ENCODE results near the gene SSR3.
A peak's percentile ranks its signal among the peaks of the same experiment; 100 is the strongest.

SSR3 gene

GRCh38 chr3:156522673-156523072 is 32.2 kb downstream of the SSR3 start:
- peaks cover 7% of the 10 kb centered on the region for H3K36me3 Mint-ChIP-seq (ENCODE audit: insufficient read depth)
- H3K27ac Mint-ChIP-seq (ENCODE audit: low read depth): no peak overlapping the region
- peaks cover 14% of the 10 kb centered on the region for H3K27me3 Mint-ChIP-seq
- no peak for DNase-seq (ENCODE audit: low spot score in 2 of 2)
- ATAC-seq (replicated peaks; ENCODE audit: extremely low read depth, poor library complexity, severe bottlenecking): no peak
- no peaks in the 10 kb centered on the region for H3K9me3 Mint-ChIP-seq
- peaks cover 10% of the 10 kb centered on the region for H3K4me1 Mint-ChIP-seq
- H3K4me3 Mint-ChIP-seq: no peak overlapping the region

GRCh38 chr3:156519758-156520162 is 35.2 kb downstream of the SSR3 start:
- Mint-ChIP-seq H3K4me3 (no peak overlapping the region), H3K27me3 (peaks cover 14% of the 10 kb centered on the region), H3K36me3 (ENCODE audit: insufficient read depth) (peaks cover 7% of the 10 kb centered on the region), H3K27ac (ENCODE audit: low read depth) (no peak overlapping the region), H3K9me3 (no peaks in the 10 kb centered on the region), H3K4me1 (peaks cover 8% of the 10 kb centered on the region)
- no peak for DNase-seq (ENCODE audit: low spot score in 2 of 2)
- no peak for ATAC-seq (replicated peaks; ENCODE audit: extremely low read depth, poor library complexity, severe bottlenecking)

- Mint-ChIP-seq H3K27ac (ENCODE audit: low read depth) (no peak overlapping the region), H3K4me1 (no peaks in the 10 kb centered on the region), H3K27me3 (peaks cover 14% of the 10 kb centered on the region), H3K4me3 (no peak overlapping the region), H3K9me3 (no peaks in the 10 kb centered on the region), H3K36me3 (ENCODE audit: insufficient read depth) (no peaks in the 10 kb centered on the region)
- ATAC-seq (replicated peaks; ENCODE audit: extremely low read depth, poor library complexity, severe bottlenecking): no peak
- no peak for DNase-seq (ENCODE audit: low spot score in 2 of 2)
Measured at GRCh38 chr3:156518726-156519125, 36.2 kb downstream of the SSR3 start.

GRCh38 chr3:156516961-156517360 is 38.0 kb downstream of the SSR3 start:
- no peaks in the 10 kb centered on the region for H3K36me3 Mint-ChIP-seq (ENCODE audit: insufficient read depth)

GRCh38 chr3:156516284-156516683 is 38.6 kb downstream of the SSR3 start:
- Mint-ChIP-seq H3K36me3 (ENCODE audit: insufficient read depth) (no peaks in the 10 kb centered on the region), H3K27me3 (peaks cover 6% of the 10 kb centered on the region), H3K4me1 (no peaks in the 10 kb centered on the region), H3K9me3 (no peaks in the 10 kb centered on the region), H3K4me3 (no peak overlapping the region), H3K27ac (ENCODE audit: low read depth) (no peak overlapping the region)
- DNase-seq (ENCODE audit: low spot score in 2 of 2) (no peak), ATAC-seq (replicated peaks; ENCODE audit: extremely low read depth, poor library complexity, severe bottlenecking) (no peak)

More at GRCh38 chr3:156516961-156517360, 38.0 kb downstream of the SSR3 start:
- Mint-ChIP-seq H3K27me3 (peaks cover 6% of the 10 kb centered on the region), H3K27ac (ENCODE audit: low read depth) (no peak overlapping the region), H3K4me3 (no peak overlapping the region), H3K9me3 (no peaks in the 10 kb centered on the region), H3K4me1 (no peaks in the 10 kb centered on the region)
- DNase-seq (ENCODE audit: low spot score in 2 of 2): no peak
- ATAC-seq (replicated peaks; ENCODE audit: extremely low read depth, poor library complexity, severe bottlenecking): no peak

- H3K4me3 Mint-ChIP-seq: no peak overlapping the region
- H3K36me3 Mint-ChIP-seq (ENCODE audit: insufficient read depth): no peaks in the 10 kb centered on the region
- no peak for ATAC-seq (replicated peaks; ENCODE audit: extremely low read depth, poor library complexity, severe bottlenecking)
- H3K27ac Mint-ChIP-seq (ENCODE audit: low read depth): no peak overlapping the region
- no peak for DNase-seq (ENCODE audit: low spot score in 2 of 2)
- no peaks in the 10 kb centered on the region for H3K4me1 Mint-ChIP-seq
- H3K9me3 Mint-ChIP-seq: no peaks in the 10 kb centered on the region
- peaks cover 5% of the 10 kb centered on the region for H3K27me3 Mint-ChIP-seq
Measured at GRCh38 chr3:156513619-156514018, 41.3 kb downstream of the SSR3 start.

- Mint-ChIP-seq H3K9me3 (no peaks in the 10 kb centered on the region), H3K27ac (ENCODE audit: low read depth) (no peak overlapping the region), H3K4me1 (no peaks in the 10 kb centered on the region), H3K4me3 (no peak overlapping the region), H3K27me3 (no peaks in the 10 kb centered on the region), H3K36me3 (ENCODE audit: insufficient read depth) (no peaks in the 10 kb centered on the region)
- ATAC-seq (replicated peaks; ENCODE audit: extremely low read depth, poor library complexity, severe bottlenecking): no peak
- DNase-seq (ENCODE audit: low spot score in 2 of 2): no peak
Measured at GRCh38 chr3:156511987-156512677, 42.8 kb downstream of the SSR3 start.

GRCh38 chr3:156509189-156510174 is 45.4 kb downstream of the SSR3 start:
- no peaks in the 10 kb centered on the region for H3K9me3 Mint-ChIP-seq
- H3K4me1 Mint-ChIP-seq: no peaks in the 10 kb centered on the region
- no peak overlapping the region for H3K4me3 Mint-ChIP-seq
- no peaks in the 10 kb centered on the region for H3K36me3 Mint-ChIP-seq (ENCODE audit: insufficient read depth)
- DNase-seq (ENCODE audit: low spot score in 2 of 2) (no peak), ATAC-seq (replicated peaks; ENCODE audit: extremely low read depth, poor library complexity, severe bottlenecking) (peak; percentile 68)
- H3K27ac Mint-ChIP-seq (ENCODE audit: low read depth): no peak overlapping the region
- peaks cover 13% of the 10 kb centered on the region for H3K27me3 Mint-ChIP-seq

- ATAC-seq (replicated peaks; ENCODE audit: extremely low read depth, poor library complexity, severe bottlenecking) (no peak), DNase-seq (ENCODE audit: low spot score in 2 of 2) (no peak)
- Mint-ChIP-seq H3K9me3 (no peaks in the 10 kb centered on the region), H3K36me3 (ENCODE audit: insufficient read depth) (no peaks in the 10 kb centered on the region), H3K27ac (ENCODE audit: low read depth) (no peak overlapping the region), H3K4me1 (no peaks in the 10 kb centered on the region), H3K27me3 (peaks cover 13% of the 10 kb centered on the region), H3K4me3 (no peak overlapping the region)
Measured at GRCh38 chr3:156507285-156507684, 47.6 kb downstream of the SSR3 start.

GRCh38 chr3:156498307-156498706 is 56.6 kb downstream of the SSR3 start:
- Mint-ChIP-seq H3K4me1 (no peaks in the 10 kb centered on the region), H3K27me3 (peaks cover 21% of the 10 kb centered on the region)

GRCh38 chr3:156497326-156497725 is 57.6 kb downstream of the SSR3 start:
- Mint-ChIP-seq H3K27me3 (peaks cover 25% of the 10 kb centered on the region), H3K36me3 (ENCODE audit: insufficient read depth) (peaks cover 2% of the 10 kb centered on the region), H3K9me3 (peaks cover 4% of the 10 kb centered on the region), H3K4me3 (no peak overlapping the region), H3K27ac (ENCODE audit: low read depth) (no peak overlapping the region), H3K4me1 (no peaks in the 10 kb centered on the region)
- DNase-seq (ENCODE audit: low spot score in 2 of 2) (no peak), ATAC-seq (replicated peaks; ENCODE audit: extremely low read depth, poor library complexity, severe bottlenecking) (no peak)

More at GRCh38 chr3:156498307-156498706, 56.6 kb downstream of the SSR3 start:
- Mint-ChIP-seq H3K4me3 (no peak overlapping the region), H3K27ac (ENCODE audit: low read depth) (no peak overlapping the region), H3K36me3 (ENCODE audit: insufficient read depth) (peaks cover 2% of the 10 kb centered on the region), H3K9me3 (peaks cover 4% of the 10 kb centered on the region)
- no peak for DNase-seq (ENCODE audit: low spot score in 2 of 2)
- ATAC-seq (replicated peaks; ENCODE audit: extremely low read depth, poor library complexity, severe bottlenecking): no peak

GRCh38 chr3:156495816-156496215 is 59.1 kb downstream of the SSR3 start:
- Mint-ChIP-seq H3K27ac (ENCODE audit: low read depth) (no peak overlapping the region), H3K27me3 (peaks cover 29% of the 10 kb centered on the region), H3K4me1 (no peaks in the 10 kb centered on the region), H3K4me3 (no peak overlapping the region), H3K9me3 (peaks cover 4% of the 10 kb centered on the region), H3K36me3 (ENCODE audit: insufficient read depth) (no peaks in the 10 kb centered on the region)
- ATAC-seq (replicated peaks; ENCODE audit: extremely low read depth, poor library complexity, severe bottlenecking) (no peak), DNase-seq (ENCODE audit: low spot score in 2 of 2) (no peak)

GRCh38 chr3:156493887-156494286 is 61.0 kb downstream of the SSR3 start:
- no peaks in the 10 kb centered on the region for H3K4me1 Mint-ChIP-seq
- ATAC-seq (replicated peaks; ENCODE audit: extremely low read depth, poor library complexity, severe bottlenecking) (no peak), DNase-seq (ENCODE audit: low spot score in 2 of 2) (no peak)
- no peak overlapping the region for H3K4me3 Mint-ChIP-seq
- peaks cover 29% of the 10 kb centered on the region for H3K27me3 Mint-ChIP-seq
- H3K27ac Mint-ChIP-seq (ENCODE audit: low read depth): no peak overlapping the region
- peaks cover 4% of the 10 kb centered on the region for H3K9me3 Mint-ChIP-seq
- H3K36me3 Mint-ChIP-seq (ENCODE audit: insufficient read depth): no peaks in the 10 kb centered on the region

Data from central memory CD8-positive, alpha-beta T cell (primary cell).